SK-N-SH (cell line): Measurements from ENCODE around the gene ZNF579. TPM values are rescaled to one million over a fixed set of nuclear protein-coding genes. Genes with fewer than 3 reads are reported as not detected.

Experiments used
- CTCF ChIA-PET: fragments of 300-600, 350-600 bp; formaldehyde crosslinking; extraction: SDS; loops from one replicate; lab custom pipeline; 2021; lab: Yijun Ruan, JAX
- POLR2A ChIA-PET: fragments of 350-600 bp; sonication (Branson Sonifier 250); formaldehyde crosslinking; extraction: SDS; loops from one replicate; lab custom pipeline; 2020; ENCODE audit warnings: antibody characterized with exemption, inconsistent platforms; lab: Yijun Ruan, JAX
- DNase-seq: peaks from one replicate; pipeline ENCODE4 v3.0.0; 2012
- H2AFZ ChIP-seq: fragments of 200-600 bp; sonication (generic); 2 replicates; pipeline ENCODE4 v1.8.1; 2016; ENCODE audit warnings: antibody characterized with exemption, mild to moderate bottlenecking, low read depth
- H3F3A ChIP-seq: fragments of 200-600 bp; sonication (generic); replicated peaks from 2 replicates; pipeline ENCODE3; 2016; ENCODE audit warnings: antibody characterized with exemption, mild to moderate bottlenecking; ENCODE audit not compliant: insufficient read depth
- H3K27ac ChIP-seq, 2 experiments: fragments of 200-500 bp in 1 of 2; fragments of 200-600 bp in 1 of 2; sonication (Bioruptor generic) in 1 of 2; sonication (generic), shearing (Covaris generic) in 1 of 2; 2 replicates each; pipeline versions ENCODE4 v1.5.1 to v1.6.1; 2014 to 2016; ENCODE audit warnings: low read depth in 2 of 2, inconsistent platforms in 1 of 2, low read length in 1 of 2, mild to moderate bottlenecking in 1 of 2, mixed read lengths in 1 of 2
- H3K27me3 ChIP-seq: fragments of 200-600 bp; sonication (generic), shearing (Covaris generic); 2 replicates; pipeline ENCODE4 v1.6.1; 2016; ENCODE audit warnings: mixed run types; ENCODE audit not compliant: insufficient read depth
- H3K36me3 ChIP-seq, 2 experiments: fragments of 200-500 bp in 1 of 2; fragments of 200-600 bp in 1 of 2; sonication (Bioruptor generic) in 1 of 2; sonication (generic) in 1 of 2; replicated peaks in 1 of 2; 2 replicates each; pipeline versions ENCODE3 to v1.5.1; 2014 to 2016; ENCODE audit warnings: low read length in 1 of 2, mild to moderate bottlenecking in 1 of 2; ENCODE audit not compliant: insufficient read depth in 2 of 2, control insufficient read depth in 1 of 2
- H3K4me1 ChIP-seq, 2 experiments: fragments of 200-500 bp in 1 of 2; fragments of 200-600 bp in 1 of 2; sonication (Bioruptor generic) in 1 of 2; sonication (generic), shearing (Covaris generic) in 1 of 2; 2 replicates each; pipeline versions ENCODE4 v1.5.1 to v1.6.1; 2014 to 2016; ENCODE audit warnings: low read depth in 1 of 2, low read length in 1 of 2, mixed run types in 1 of 2; ENCODE audit not compliant: insufficient read depth in 2 of 2, control insufficient read depth in 1 of 2
- H3K4me2 ChIP-seq: fragments of 200-600 bp; sonication (generic), shearing (Covaris generic); 2 replicates; pipeline ENCODE4 v1.6.1; 2017; ENCODE audit warnings: mixed run types
- H3K4me3 ChIP-seq, 2 experiments: fragments of 200-500 bp in 1 of 2; fragments of 200-600 bp in 1 of 2; sonication (Bioruptor generic) in 1 of 2; sonication (generic), shearing (Covaris generic) in 1 of 2; 2 replicates each; pipeline versions ENCODE4 v1.5.1 to v1.8.1; 2014 to 2016; ENCODE audit warnings: low read depth in 2 of 2, inconsistent platforms in 1 of 2, low read length in 1 of 2, mild to moderate bottlenecking in 1 of 2, mixed read lengths in 1 of 2, moderate library complexity in 1 of 2
- H3K79me2 ChIP-seq: fragments of 200-600 bp; sonication (generic); 2 replicates; pipeline ENCODE4 v1.8.1; 2017; ENCODE audit warnings: mild to moderate bottlenecking; ENCODE audit not compliant: insufficient read depth
- H3K9ac ChIP-seq: fragments of 200-600 bp; sonication (generic); 2 replicates; pipeline ENCODE4 v1.6.1; 2017; ENCODE audit warnings: mixed run types
- H3K9me2 ChIP-seq: fragments of 200-600 bp; sonication (generic); 2 replicates; pipeline ENCODE4 v1.6.1; 2017; ENCODE audit warnings: mixed run types
- H3K9me3 ChIP-seq: fragments of 200-600 bp; sonication (generic); 2 replicates; pipeline ENCODE4 v1.6.1; 2017; ENCODE audit warnings: mixed run types, mild to moderate bottlenecking, moderate library complexity
- H4K20me1 ChIP-seq: fragments of 200-600 bp; sonication (generic); 2 replicates; pipeline ENCODE4 v1.6.1; 2017; ENCODE audit warnings: mild to moderate bottlenecking, mixed run types; ENCODE audit not compliant: insufficient read depth
- CHD2 ChIP-seq: fragments of 150-350 bp; IDR thresholded peaks from 2 replicates; pipeline ENCODE4 v1.6.1; 2018; ENCODE audit warnings: low read length; ENCODE audit not compliant: partially characterized antibody
- FOSL2 ChIP-seq: IDR thresholded peaks from 2 replicates; pipeline ENCODE4 v1.4.0; 2012; ENCODE audit warnings: low read depth, mild to moderate bottlenecking, moderate library complexity, borderline replicate concordance
- FOXJ3 ChIP-seq: sonication (generic); formaldehyde crosslinking; IDR thresholded peaks from 2 replicates; pipeline ENCODE4 v1.5.1; 2020; ENCODE audit warnings: mild to moderate bottlenecking, missing genetic modification reagents
- FOXM1 ChIP-seq: IDR thresholded peaks from 2 replicates; pipeline ENCODE4 v1.4.0; 2012; ENCODE audit warnings: low read depth, mild to moderate bottlenecking
- MEF2A ChIP-seq: IDR thresholded peaks from 2 replicates; pipeline ENCODE4 v1.4.0; 2012; ENCODE audit warnings: low read depth, borderline replicate concordance
- MXI1 ChIP-seq: IDR thresholded peaks from 2 replicates; pipeline ENCODE4 v1.6.1; 2012; ENCODE audit warnings: mild to moderate bottlenecking, low read depth, low read length, improper control_type of control experiment
- PBX3 ChIP-seq: IDR thresholded peaks from 2 replicates; pipeline ENCODE4; 2012
- REST ChIP-seq: IDR thresholded peaks from 2 replicates; pipeline ENCODE4 v1.6.1; 2012; ENCODE audit warnings: mild to moderate bottlenecking, low read depth, low read length, moderate library complexity
- RFX5 ChIP-seq: IDR thresholded peaks from 2 replicates; pipeline ENCODE4 v1.6.1; 2012; ENCODE audit warnings: mild to moderate bottlenecking, improper control_type of control experiment, low read length
- SIN3A ChIP-seq: IDR thresholded peaks from 2 replicates; pipeline ENCODE4 v1.6.1; 2012; ENCODE audit warnings: low read depth, mild to moderate bottlenecking, low read length, moderate library complexity, borderline replicate concordance
- SMC3 ChIP-seq: IDR thresholded peaks from 2 replicates; pipeline ENCODE4 v1.6.1; 2012; ENCODE audit warnings: low read depth, low read length, improper control_type of control experiment
- TAF1 ChIP-seq: IDR thresholded peaks from 2 replicates; pipeline ENCODE4 v1.6.1; 2012; ENCODE audit warnings: low read depth, mild to moderate bottlenecking, low read length, moderate library complexity, borderline replicate concordance
- TEAD4 ChIP-seq: IDR thresholded peaks from 2 replicates; pipeline ENCODE4 v1.4.0; 2012; ENCODE audit warnings: mild to moderate bottlenecking, borderline replicate concordance; ENCODE audit not compliant: insufficient read depth
- USF2 ChIP-seq: fragments of 150-350 bp; IDR thresholded peaks from 2 replicates; pipeline ENCODE4 v1.6.1; 2017; ENCODE audit warnings: antibody characterized with exemption, low read length, low read depth, borderline replicate concordance
- YY1 ChIP-seq: IDR thresholded peaks from 2 replicates; pipeline ENCODE4 v1.4.0; 2012; ENCODE audit warnings: low read depth, mild to moderate bottlenecking
- ZBTB33 ChIP-seq: IDR thresholded peaks from 2 replicates; pipeline ENCODE4 v1.4.0; 2012; ENCODE audit warnings: low read depth, borderline replicate concordance
- WGBS: methylation state at CpG from one replicate; pipeline ENCODE4 v1.1.6; 2017; ENCODE audit warnings: low lambda C conversion rate; 5-methylcytosine and 5-hydroxymethylcytosine counted together
- polyA plus RNA-seq, 3 experiments: library from polyadenylated mRNA; depleted of rRNA; stranded (reverse); fragments of >200 nt; gene quantifications; 2 replicates each; pipeline ENCODE4 v1.2.3, GENCODE V29; 2012

ZNF579 gene
- polyA plus RNA-seq, 1 of the 3 experiments (the other 2 are of a cell fraction): 5.9 TPM

- Histone ChIP-seq H3K4me3 (no peak overlapping the region), H3K9me2 (no peaks in the 10 kb centered on the region), H3K4me2 (no peak overlapping the region), H3K79me2 (no peaks in the 10 kb centered on the region), H2AFZ (no peak overlapping the region)
- TF ChIP-seq YY1 (no peak), PBX3 (no peak), CHD2 (no peak), ZBTB33 (no peak), TAF1 (no peak), TEAD4 (no peak), FOSL2 (no peak), MEF2A (no peak), SIN3A (no peak), USF2 (no peak), FOXJ3 (CRISPR knock-in tag) (no peak), RFX5 (no peak), FOXM1 (no peak), MXI1 (no peak), SMC3 (no peak), REST (no peak)
- TF ChIP-seq, all 33 proteins: peak for 0
- Histone ChIP-seq H3K36me3 (no peaks in the 10 kb centered on the region), H3K27ac (no peak overlapping the region; a peak in 1 of 4 replicates), H3K9me3 (no peaks in the 10 kb centered on the region), H3F3A (no peaks in the 10 kb centered on the region), H4K20me1 (no peaks in the 10 kb centered on the region), H3K4me1 (peaks cover 0 to 31% of the 10 kb centered on the region in 2 experiments; a peak in 1 of 4 replicates), H3K9ac (no peak overlapping the region), H3K27me3 (no peaks in the 10 kb centered on the region)
- ChIA-PET CTCF (interaction anchor here (0.7 to 1.5 kb wide), 3 partner anchors 13 to 106 kb away, joined by 3 to 6 read pairs (median 5); no protein-coding TSS in a partner anchor), POLR2A (interaction anchor here (0.9 kb wide), 1 partner anchor 72 kb away, joined by 5 read pairs; the partner anchor contains the start of gene FIZ1)
- DNase-seq: no peak
- 66% methylated on average over 22 of the region's 22 CpGs for WGBS
These were observed 53.2 kb downstream of the ZNF579 start for GRCh38 chr19:55527197-55528029.
